Body of pancreas (tissue), 4 donors: ENCODE results near the gene ANKRA2.

Experiments used
- POLR2A ChIP-seq, 3 donors: fragments of 450-650 bp; IDR thresholded peaks; one replicate each; pipeline ENCODE4 v1.6.1; 2016; ENCODE audit warnings: antibody characterized with exemption in 3 of 3, mild to moderate bottlenecking in 2 of 3
- TF ChIP-seq, protein P1 (sequence below), 7 experiments: fragments of 450-650 bp in 4 of 7; fragments of 200-600 bp in 3 of 7; sonication (generic) in 3 of 7; IDR thresholded peaks; one replicate each; pipeline ENCODE4 v1.5.1; 2016 to 2019; ENCODE audit warnings: antibody characterized with exemption in 7 of 7

DNA sequence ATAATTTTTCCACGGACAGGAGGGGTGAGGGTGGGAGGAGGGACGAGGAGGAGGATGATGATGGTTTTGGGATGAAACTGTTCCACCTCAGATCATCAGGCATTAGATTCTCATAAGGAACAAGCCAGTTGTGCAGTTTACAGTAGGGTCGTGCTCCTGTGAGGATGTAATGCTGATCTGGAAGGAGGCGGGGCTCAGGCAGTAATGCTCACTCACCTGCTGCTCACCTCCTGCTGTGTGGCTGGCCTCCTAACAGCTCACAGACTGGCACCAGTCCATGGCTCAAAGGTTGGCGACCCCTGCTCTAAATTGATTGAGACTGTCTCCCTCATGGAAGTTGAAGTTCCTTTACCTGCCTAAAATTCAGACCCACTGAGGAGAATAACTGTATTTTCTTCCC lies 33.2 kb downstream of the ANKRA2 start:
- TF ChIP-seq, protein P1, sequence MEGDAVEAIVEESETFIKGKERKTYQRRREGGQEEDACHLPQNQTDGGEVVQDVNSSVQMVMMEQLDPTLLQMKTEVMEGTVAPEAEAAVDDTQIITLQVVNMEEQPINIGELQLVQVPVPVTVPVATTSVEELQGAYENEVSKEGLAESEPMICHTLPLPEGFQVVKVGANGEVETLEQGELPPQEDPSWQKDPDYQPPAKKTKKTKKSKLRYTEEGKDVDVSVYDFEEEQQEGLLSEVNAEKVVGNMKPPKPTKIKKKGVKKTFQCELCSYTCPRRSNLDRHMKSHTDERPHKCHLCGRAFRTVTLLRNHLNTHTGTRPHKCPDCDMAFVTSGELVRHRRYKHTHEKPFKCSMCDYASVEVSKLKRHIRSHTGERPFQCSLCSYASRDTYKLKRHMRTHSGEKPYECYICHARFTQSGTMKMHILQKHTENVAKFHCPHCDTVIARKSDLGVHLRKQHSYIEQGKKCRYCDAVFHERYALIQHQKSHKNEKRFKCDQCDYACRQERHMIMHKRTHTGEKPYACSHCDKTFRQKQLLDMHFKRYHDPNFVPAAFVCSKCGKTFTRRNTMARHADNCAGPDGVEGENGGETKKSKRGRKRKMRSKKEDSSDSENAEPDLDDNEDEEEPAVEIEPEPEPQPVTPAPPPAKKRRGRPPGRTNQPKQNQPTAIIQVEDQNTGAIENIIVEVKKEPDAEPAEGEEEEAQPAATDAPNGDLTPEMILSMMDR (IDR thresholded peaks at IDR 0.05) = no peak
- TF ChIP-seq POLR2A (IDR thresholded peaks at IDR 0.05) = no peak
